ENCODE results near the gene RNF7.

DNA sequence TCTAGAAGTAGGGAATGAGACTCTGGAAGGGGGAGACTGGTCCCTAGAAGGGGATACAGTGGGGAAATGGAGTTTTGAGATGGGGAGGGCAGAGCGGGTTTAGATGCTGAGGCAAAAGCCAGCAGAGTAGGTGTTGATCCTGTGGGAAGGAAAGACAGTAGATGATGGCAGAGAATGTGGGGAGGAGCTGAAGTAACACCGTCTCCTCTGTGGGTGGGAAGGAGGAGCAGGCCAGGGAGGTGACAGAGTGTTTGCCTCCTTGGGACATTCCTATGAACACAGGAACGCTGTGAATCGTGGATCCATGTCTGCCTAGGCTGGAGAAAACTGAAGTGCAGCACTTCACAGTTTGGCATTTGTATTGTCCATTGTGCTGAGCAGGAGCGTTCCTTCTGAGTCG, 45.5 kb downstream of the RNF7 start:
- TF ChIP-seq CTCF (IDR thresholded peaks at IDR 0.05 in 4 of 5, conservative IDR thresholded peaks at IDR 0.05 in 1 of 5) (no peak), POLR2A (IDR thresholded peaks at IDR 0.05) (no peak)
